Measurements from ENCODE around the gene ZNF423. TPM values are rescaled to one million over a fixed set of nuclear protein-coding genes. Genes with fewer than 3 reads are reported as not detected.

Gene ZNF423
- total and polyA plus RNA-seq, 9 of the 15 experiments (the other 6 are each of a cell fraction or from before 2014, with no cell fraction given): not detected

- TF ChIP-seq SP1 (CRISPR knock-in tag; IDR thresholded peaks at IDR 0.05): no peak
- no peak for TF ChIP-seq SNRNP70 (optimal IDR thresholded peaks at IDR 0.05; ENCODE audit: low read depth, low read length)
- no peak for TF ChIP-seq ZSCAN29 (IDR thresholded peaks at IDR 0.05)
- peak; percentile 74 for TF ChIP-seq ARID1B (IDR thresholded peaks at IDR 0.05)
- TF ChIP-seq ZNF592 (IDR thresholded peaks at IDR 0.05): peak; percentile 91
- no peak; the same call in 1 of the 2 replicates for TF ChIP-seq NFRKB (IDR thresholded peaks at IDR 0.05; ENCODE audit: low read depth)
- TF ChIP-seq NCOR1 (IDR thresholded peaks at IDR 0.05): peak; percentile 36; the same call in 1 of the 2 replicates
- TF ChIP-seq CREB3 (tag; conservative IDR thresholded peaks at IDR 0.05; ENCODE audit: low read depth): 0 out of 2 replicates have a peak, but pooled peaks have one; percentile 31
- no peak for TF ChIP-seq ILK (tag; IDR thresholded peaks at IDR 0.05; ENCODE audit: borderline replicate concordance, low read depth)
- no peak for TF ChIP-seq ZBTB40 (IDR thresholded peaks at IDR 0.05)
- no peak for TF ChIP-seq ZBTB40 (CRISPR knock-in tag; IDR thresholded peaks at IDR 0.05)
- TF ChIP-seq ESRRA (IDR thresholded peaks at IDR 0.05; ENCODE audit: borderline replicate concordance, low read depth): peak; percentile 89
- 0 out of 2 replicates have a peak, but pooled peaks have one; percentile 6 for TF ChIP-seq CHD2 (IDR thresholded peaks at IDR 0.05; ENCODE audit: low read depth, low read length)
- peak; percentile 61; the same call in 1 of the 2 replicates for TF ChIP-seq L3MBTL2 (IDR thresholded peaks at IDR 0.05)
Measured at GRCh38 chr16:49620158-49620868, 235.6 kb downstream of the ZNF423 start (continued).
